ENCODE results near the gene MIGA2.

MIGA2 gene

DNA sequence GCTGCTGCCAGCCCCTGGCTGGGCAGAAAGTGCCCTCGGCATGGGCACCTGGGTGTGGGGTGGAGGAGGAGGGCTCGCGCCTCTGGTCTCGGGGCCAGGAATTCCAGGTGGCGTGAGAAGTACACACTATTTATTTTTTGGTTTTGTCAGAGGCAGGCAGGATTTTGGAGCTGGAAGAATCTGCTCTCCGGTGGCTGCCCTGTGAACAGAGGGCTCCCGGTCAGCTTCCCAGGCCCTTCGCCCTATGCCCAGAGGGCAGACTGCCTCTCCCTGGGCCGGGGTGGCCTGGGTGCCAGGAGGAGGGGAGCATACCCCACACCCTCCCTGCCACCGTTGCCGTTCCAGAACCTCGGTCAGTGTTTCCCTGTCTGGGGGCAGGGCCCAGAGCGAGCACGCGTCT lies 52.8 kb downstream of the MIGA2 start:
- no peak for DNase-seq (ENCODE audit: low read depth)
- TF ChIP-seq, protein P1, sequence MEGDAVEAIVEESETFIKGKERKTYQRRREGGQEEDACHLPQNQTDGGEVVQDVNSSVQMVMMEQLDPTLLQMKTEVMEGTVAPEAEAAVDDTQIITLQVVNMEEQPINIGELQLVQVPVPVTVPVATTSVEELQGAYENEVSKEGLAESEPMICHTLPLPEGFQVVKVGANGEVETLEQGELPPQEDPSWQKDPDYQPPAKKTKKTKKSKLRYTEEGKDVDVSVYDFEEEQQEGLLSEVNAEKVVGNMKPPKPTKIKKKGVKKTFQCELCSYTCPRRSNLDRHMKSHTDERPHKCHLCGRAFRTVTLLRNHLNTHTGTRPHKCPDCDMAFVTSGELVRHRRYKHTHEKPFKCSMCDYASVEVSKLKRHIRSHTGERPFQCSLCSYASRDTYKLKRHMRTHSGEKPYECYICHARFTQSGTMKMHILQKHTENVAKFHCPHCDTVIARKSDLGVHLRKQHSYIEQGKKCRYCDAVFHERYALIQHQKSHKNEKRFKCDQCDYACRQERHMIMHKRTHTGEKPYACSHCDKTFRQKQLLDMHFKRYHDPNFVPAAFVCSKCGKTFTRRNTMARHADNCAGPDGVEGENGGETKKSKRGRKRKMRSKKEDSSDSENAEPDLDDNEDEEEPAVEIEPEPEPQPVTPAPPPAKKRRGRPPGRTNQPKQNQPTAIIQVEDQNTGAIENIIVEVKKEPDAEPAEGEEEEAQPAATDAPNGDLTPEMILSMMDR (IDR thresholded peaks at IDR 0.05; ENCODE audit: low read depth, low read length, missing control alignments) = no peak
- no peak overlapping the region for H3K4me3 ChIP-seq (ENCODE audit: low read depth, low read length)

DNA sequence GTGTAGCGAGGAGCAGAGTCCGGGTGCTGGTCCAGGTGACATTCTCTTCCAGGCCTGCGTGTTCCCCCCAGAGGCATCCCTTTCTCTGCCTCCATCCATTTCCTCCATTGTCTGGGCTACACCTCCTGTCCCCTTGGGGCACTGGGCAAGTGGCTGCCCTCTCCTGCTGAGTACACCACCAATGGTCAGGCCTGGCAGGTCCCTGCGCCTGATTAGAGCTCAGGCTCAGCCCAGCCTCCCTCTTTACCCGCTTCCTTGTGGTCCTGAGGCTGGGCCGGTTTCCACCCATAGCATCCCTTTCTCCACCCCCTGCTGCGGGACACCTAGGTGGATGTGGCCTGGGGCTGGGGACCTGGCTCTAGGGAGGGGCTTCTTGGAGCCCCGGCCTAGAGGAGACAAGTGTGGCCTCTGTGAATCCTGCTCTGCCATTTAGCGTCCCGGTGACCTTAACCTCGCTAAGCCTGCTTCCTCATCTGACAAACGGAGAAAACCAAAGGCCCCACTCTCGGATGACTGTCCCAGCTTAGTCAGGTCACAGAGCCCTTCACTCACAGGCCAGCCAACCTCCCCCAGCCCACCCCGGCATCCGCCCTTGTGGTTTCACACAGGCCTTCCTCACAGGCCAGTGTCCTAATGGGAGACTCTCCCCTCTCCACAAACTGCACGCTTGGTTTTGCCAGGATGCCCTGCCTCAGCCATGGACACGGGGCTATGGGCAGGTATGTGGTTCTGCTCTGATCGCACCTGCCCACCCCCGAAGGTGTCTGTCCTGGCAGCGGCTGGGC lies 57.4 kb downstream of the MIGA2 start:
- H3K4me3 ChIP-seq (ENCODE audit: low read depth, low read length) = no peak overlapping the region
- no peak for DNase-seq (ENCODE audit: low read depth)
- TF ChIP-seq, protein P1 (IDR thresholded peaks at IDR 0.05; ENCODE audit: low read depth, low read length, missing control alignments) = no peak

DNA sequence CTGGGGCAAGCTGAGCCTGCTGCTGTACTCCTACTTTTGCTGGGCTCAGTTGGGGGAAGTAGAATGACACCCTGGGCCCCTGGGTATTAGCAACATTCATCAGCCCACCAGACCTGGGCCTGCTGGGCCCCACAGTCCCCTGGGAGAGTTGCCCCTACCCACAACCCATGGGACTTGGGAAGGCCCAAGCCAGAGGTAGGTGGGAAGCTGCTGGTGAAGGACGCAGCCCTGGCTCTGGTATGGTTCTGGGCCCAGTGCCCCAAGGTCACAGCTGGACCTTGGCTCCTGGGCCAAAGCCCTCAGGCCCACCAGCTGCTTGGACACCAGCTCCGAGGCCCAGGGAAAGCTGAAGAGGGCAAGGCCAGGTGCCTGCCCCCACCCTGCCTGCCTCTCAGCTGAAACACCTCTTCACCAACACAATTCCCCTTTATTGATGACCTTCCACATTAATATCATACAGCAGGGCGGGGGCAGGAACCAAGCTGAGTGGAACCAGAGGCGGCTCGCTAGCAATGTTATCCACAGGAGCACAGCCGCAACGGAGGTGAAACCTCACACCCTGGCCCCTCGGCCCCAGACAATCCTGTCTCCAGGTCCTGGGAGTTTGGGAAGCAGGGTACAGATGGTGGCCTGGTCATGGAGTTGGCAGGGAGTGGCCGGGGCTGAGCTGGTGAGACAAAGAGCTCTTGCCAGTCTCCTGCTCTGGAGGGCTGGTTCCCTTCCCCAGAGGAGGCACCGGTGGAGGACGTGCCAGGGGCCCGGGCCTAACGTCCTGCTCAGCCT lies 58.2 kb downstream of the MIGA2 start:
- no peak overlapping the region for H3K4me3 ChIP-seq (ENCODE audit: low read depth, low read length)
- TF ChIP-seq, protein P1 (IDR thresholded peaks at IDR 0.05; ENCODE audit: low read depth, low read length, missing control alignments) = no peak

DNA sequence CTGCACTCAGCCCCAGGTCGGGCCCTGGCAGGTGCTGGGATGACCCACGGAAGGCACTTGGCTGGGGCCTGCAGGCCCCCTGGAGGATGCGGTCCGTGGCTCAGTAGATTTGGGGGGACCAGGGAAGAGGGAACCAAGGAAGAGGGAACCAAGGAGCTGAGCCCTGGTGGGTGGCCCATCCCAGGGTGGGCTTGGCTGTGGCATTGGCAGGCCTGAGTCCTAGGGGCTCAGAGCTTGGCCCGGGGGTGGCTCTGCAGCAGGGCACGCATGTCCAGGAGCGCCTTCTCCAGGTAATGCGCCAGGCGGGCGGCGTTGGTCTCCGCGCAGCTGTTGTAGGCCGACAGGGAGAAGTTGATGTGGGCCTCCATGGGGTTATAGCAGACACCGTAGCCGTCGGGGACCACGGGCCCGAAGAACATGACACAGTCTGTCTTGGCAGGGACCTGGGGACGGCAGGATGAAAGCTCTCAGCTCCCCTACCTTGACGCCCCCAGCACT lies 58.8 kb downstream of the MIGA2 start:
- TF ChIP-seq, protein P1 (IDR thresholded peaks at IDR 0.05; ENCODE audit: low read depth, low read length, missing control alignments) = no peak
- no peak overlapping the region for H3K4me3 ChIP-seq (ENCODE audit: low read depth, low read length)
- no peak for DNase-seq (ENCODE audit: low read depth)

More for the DNA sequence above, 58.2 kb downstream of the MIGA2 start:
- no peak for DNase-seq (ENCODE audit: low read depth)

DNA sequence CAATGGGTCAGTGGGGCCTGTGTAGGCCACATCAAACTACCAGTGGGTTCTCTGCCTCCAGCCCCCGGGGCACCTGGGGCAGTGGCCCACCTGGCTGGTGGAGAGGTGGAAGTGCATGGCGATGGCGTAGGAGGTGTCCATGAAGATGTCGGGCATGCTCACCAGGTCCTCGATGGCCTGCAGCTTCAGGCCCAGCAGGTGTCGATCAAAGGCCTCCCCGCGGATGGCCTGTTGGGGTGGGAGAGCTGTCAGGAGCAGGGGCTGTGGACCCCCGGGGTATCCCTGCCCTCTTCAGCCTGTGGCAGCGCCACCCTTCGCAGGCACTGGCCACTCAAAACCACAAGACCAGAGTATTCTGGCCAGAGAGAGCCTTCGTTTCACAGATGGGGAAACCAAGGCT lies 59.5 kb downstream of the MIGA2 start:
- DNase-seq (ENCODE audit: low read depth) = no peak
- TF ChIP-seq, protein P1 (IDR thresholded peaks at IDR 0.05; ENCODE audit: low read depth, low read length, missing control alignments) = no peak
- no peak overlapping the region for H3K4me3 ChIP-seq (ENCODE audit: low read depth, low read length)

DNA sequence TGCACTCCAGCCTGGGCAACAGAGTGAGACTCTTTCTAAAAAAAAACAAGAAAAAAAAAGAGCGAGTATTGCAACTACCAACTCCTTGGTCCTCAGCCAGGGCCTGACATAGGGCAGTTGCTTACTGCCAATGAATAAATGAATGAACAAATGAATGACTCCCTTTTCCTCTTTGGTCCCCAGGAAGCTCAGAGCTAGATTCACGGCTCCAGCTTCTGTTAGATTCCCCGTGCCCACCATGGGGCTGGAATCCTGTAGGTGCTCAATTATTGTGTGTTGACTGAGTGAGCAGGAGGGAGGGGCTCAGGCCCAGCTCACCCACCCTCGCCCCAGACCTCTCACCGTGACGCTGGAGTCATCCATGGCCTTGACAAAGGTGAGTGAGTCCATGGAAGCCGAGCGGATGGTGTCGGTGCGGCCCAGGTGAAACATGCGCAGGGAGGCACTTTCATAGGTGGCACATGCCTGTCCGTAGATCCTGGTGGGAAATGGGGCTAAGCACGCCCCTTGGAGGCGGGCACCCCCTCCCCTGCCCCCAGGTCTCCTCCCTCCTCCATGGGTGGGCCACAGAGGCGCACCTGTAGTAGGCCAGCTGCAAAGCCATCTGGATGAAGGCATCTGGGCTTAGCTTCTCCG lies 61.4 kb downstream of the MIGA2 start:
- no peak for DNase-seq (ENCODE audit: low read depth)
- H3K4me3 ChIP-seq (ENCODE audit: low read depth, low read length) = no peak overlapping the region
- TF ChIP-seq, protein P1 (IDR thresholded peaks at IDR 0.05; ENCODE audit: low read depth, low read length, missing control alignments) = no peak
